GM12878 (cell line): ENCODE data around the gene MBNL3.

Experiments
- BHLHE40 ChIP-seq, 2 experiments: fragments of 450-650 bp in 1 of 2; IDR thresholded peaks; 2 replicates each; pipeline ENCODE4 v1.6.1; 2011 to 2017; ENCODE audit warnings: low read depth in 2 of 2, borderline replicate concordance in 1 of 2, improper control_type of control experiment in 1 of 2, low read length in 1 of 2, mild to moderate bottlenecking in 1 of 2
- CREM ChIP-seq: IDR thresholded peaks from 2 replicates; pipeline ENCODE4 v1.6.1; 2014; ENCODE audit warnings: antibody characterized with exemption, low read depth
- DPF2 ChIP-seq: fragments of 450-650 bp; IDR thresholded peaks from 2 replicates; pipeline ENCODE4 v1.6.1; 2017; ENCODE audit warnings: mild to moderate bottlenecking
- EP300 ChIP-seq, 2 experiments: fragments of 150-350 bp in 1 of 2; IDR thresholded peaks; 2 replicates each; pipeline ENCODE4 v1.6.1; 2011 to 2012; ENCODE audit warnings: low read depth in 2 of 2, low read length in 2 of 2, borderline replicate concordance in 1 of 2, improper control_type of control experiment in 1 of 2, inconsistent platforms in 1 of 2; ENCODE audit not compliant: control insufficient read depth in 1 of 2
- EZH2 ChIP-seq: IDR thresholded peaks from 2 replicates; pipeline ENCODE4 v1.6.1; 2012; ENCODE audit warnings: low read depth, mild to moderate bottlenecking, control low read depth, inconsistent platforms, low read length, borderline replicate concordance; ENCODE audit not compliant: control insufficient read depth
- YY1 ChIP-seq: IDR thresholded peaks from 2 replicates; pipeline ENCODE4 v1.6.1; 2011; ENCODE audit warnings: low read depth, mild to moderate bottlenecking, low read length
- TF ChIP-seq, protein P1 (sequence below), 3 experiments: IDR thresholded peaks in 2 of 3; conservative IDR thresholded peaks in 1 of 3; 2 replicates each; pipeline ENCODE4 v1.5.1; 2011; ENCODE audit warnings: low read depth in 3 of 3, low read length in 3 of 3, mild to moderate bottlenecking in 3 of 3, control low read depth in 2 of 3, moderate library complexity in 2 of 3, inconsistent platforms in 1 of 3, mixed read lengths in 1 of 3; ENCODE audit not compliant: control insufficient read depth in 2 of 3, insufficient read depth in 1 of 3; ENCODE audit errors: extremely low read depth in 1 of 3
- TF ChIP-seq, protein P2 (sequence below): IDR thresholded peaks from 2 replicates; pipeline ENCODE4 v1.6.1; 2012; ENCODE audit warnings: mild to moderate bottlenecking, low read depth, low read length

DNA sequence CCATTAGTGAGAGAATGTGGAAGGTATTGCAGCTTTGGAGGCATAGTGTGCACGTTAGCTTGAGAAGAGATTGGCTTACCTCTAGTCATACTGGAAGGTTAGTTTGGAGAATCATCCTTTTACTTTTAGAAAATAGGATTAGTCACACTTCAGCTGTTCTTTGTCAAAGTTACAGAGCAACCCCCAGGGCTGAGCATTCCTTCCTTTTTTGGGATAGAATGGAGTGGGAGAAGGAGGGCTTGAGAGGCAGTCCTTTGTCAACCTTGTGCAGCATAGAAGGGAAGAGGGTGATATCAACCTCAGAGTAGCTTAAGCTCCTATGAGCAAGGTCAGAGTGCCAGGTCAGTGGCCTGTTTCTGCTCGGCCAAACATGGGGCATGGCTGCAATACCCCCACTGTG is 8.6 kb upstream of the MBNL3 start:
- no peak for TF ChIP-seq BHLHE40 (IDR thresholded peaks at IDR 0.05; ENCODE audit: borderline replicate concordance in 1 of 2, low read depth in 2 of 2, low read length in 1 of 2)
- TF ChIP-seq CREM = no peak
- TF ChIP-seq, protein P1, sequence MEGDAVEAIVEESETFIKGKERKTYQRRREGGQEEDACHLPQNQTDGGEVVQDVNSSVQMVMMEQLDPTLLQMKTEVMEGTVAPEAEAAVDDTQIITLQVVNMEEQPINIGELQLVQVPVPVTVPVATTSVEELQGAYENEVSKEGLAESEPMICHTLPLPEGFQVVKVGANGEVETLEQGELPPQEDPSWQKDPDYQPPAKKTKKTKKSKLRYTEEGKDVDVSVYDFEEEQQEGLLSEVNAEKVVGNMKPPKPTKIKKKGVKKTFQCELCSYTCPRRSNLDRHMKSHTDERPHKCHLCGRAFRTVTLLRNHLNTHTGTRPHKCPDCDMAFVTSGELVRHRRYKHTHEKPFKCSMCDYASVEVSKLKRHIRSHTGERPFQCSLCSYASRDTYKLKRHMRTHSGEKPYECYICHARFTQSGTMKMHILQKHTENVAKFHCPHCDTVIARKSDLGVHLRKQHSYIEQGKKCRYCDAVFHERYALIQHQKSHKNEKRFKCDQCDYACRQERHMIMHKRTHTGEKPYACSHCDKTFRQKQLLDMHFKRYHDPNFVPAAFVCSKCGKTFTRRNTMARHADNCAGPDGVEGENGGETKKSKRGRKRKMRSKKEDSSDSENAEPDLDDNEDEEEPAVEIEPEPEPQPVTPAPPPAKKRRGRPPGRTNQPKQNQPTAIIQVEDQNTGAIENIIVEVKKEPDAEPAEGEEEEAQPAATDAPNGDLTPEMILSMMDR (IDR thresholded peaks at IDR 0.05 in 2 of 3, conservative IDR thresholded peaks at IDR 0.05 in 1 of 3; ENCODE audit: control insufficient read depth in 2 of 3, extremely low read depth in 1 of 3, insufficient read depth in 1 of 3, low read depth in 3 of 3, low read length in 3 of 3) = no peak
- TF ChIP-seq, protein P2, sequence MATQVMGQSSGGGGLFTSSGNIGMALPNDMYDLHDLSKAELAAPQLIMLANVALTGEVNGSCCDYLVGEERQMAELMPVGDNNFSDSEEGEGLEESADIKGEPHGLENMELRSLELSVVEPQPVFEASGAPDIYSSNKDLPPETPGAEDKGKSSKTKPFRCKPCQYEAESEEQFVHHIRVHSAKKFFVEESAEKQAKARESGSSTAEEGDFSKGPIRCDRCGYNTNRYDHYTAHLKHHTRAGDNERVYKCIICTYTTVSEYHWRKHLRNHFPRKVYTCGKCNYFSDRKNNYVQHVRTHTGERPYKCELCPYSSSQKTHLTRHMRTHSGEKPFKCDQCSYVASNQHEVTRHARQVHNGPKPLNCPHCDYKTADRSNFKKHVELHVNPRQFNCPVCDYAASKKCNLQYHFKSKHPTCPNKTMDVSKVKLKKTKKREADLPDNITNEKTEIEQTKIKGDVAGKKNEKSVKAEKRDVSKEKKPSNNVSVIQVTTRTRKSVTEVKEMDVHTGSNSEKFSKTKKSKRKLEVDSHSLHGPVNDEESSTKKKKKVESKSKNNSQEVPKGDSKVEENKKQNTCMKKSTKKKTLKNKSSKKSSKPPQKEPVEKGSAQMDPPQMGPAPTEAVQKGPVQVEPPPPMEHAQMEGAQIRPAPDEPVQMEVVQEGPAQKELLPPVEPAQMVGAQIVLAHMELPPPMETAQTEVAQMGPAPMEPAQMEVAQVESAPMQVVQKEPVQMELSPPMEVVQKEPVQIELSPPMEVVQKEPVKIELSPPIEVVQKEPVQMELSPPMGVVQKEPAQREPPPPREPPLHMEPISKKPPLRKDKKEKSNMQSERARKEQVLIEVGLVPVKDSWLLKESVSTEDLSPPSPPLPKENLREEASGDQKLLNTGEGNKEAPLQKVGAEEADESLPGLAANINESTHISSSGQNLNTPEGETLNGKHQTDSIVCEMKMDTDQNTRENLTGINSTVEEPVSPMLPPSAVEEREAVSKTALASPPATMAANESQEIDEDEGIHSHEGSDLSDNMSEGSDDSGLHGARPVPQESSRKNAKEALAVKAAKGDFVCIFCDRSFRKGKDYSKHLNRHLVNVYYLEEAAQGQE = no peak
- no peak for TF ChIP-seq YY1
- TF ChIP-seq DPF2 = no peak
- TF ChIP-seq EZH2 = no peak
- TF ChIP-seq EP300 (IDR thresholded peaks at IDR 0.05; ENCODE audit: borderline replicate concordance in 1 of 2, control insufficient read depth in 1 of 2, low read depth in 2 of 2, low read length in 2 of 2) = no peak
